Measurements from ENCODE around the gene POLR2L.
A peak's percentile ranks its signal among the peaks of the same experiment; 100 is the strongest.

- TF ChIP-seq CTCF (IDR thresholded peaks at IDR 0.05) (peak in 2 of 6 experiments; percentile 13 to 19), POLR2A (IDR thresholded peaks at IDR 0.05) (peak in 1 of 2 donors; percentile 24)
Measured at GRCh38 chr11:832529-833113, 9.7 kb downstream of the POLR2L start, which contains the start of gene CD151.

Measured in adrenal gland (tissue), 5 donors.